ENCODE results near the gene CLEC2D. TPM values are rescaled to one million over a fixed set of nuclear protein-coding genes. Genes with fewer than 3 reads are reported as not detected.
"Not testable (repeated sequence)": the region's sequence is repeated elsewhere in the genome, so short reads cannot be mapped to it uniquely, and the experiment has no call there.

CLEC2D gene
- total RNA-seq, 1 donor, result 9.4 TPM

GRCh38 chr12:9669019-9669326 is 540 bp upstream of the CLEC2D start:
- no peaks in the 10 kb centered on the region for H4K20me1 ChIP-seq (ENCODE audit: insufficient read depth, low read length)
- no peaks in the 10 kb centered on the region for H3K27me3 ChIP-seq (ENCODE audit: insufficient read depth, low read length)
- no peaks in the 10 kb centered on the region for H3K36me3 ChIP-seq (ENCODE audit: insufficient read depth, low read length)
- H3K4me2 ChIP-seq (ENCODE audit: insufficient read depth, low read length), result no peak overlapping the region
- peaks cover 23% of the 10 kb centered on the region for H3K4me1 ChIP-seq (ENCODE audit: insufficient read depth, low read length)
- no peak overlapping the region for H3K4me3 ChIP-seq (ENCODE audit: insufficient read depth, low read length)
- H3K79me2 ChIP-seq (ENCODE audit: insufficient read depth, low read length), result no peaks in the 10 kb centered on the region
- H3K9me3 ChIP-seq (ENCODE audit: low read depth, low read length), result no peaks in the 10 kb centered on the region
- no peak overlapping the region for H2AFZ ChIP-seq (ENCODE audit: low read length)
- TF ChIP-seq CTCF (IDR thresholded peaks at IDR 0.05; ENCODE audit: extremely low read depth, low read depth, low read length), result no peak
- H3K27ac ChIP-seq (ENCODE audit: low read depth, low read length), result no peak overlapping the region
- DNase-seq (ENCODE audit: insufficient read length, low spot score, missing footprints), result no peak

- H3K27ac ChIP-seq (ENCODE audit: low read depth, low read length); DNase-seq (ENCODE audit: insufficient read length, low spot score, missing footprints); H3K27me3 ChIP-seq (ENCODE audit: insufficient read depth, low read length); H3K36me3 ChIP-seq (ENCODE audit: insufficient read depth, low read length); H4K20me1 ChIP-seq (ENCODE audit: insufficient read depth, low read length); H3K9me3 ChIP-seq (ENCODE audit: low read depth, low read length); H3K4me3 ChIP-seq (ENCODE audit: insufficient read depth, low read length); H3K4me2 ChIP-seq (ENCODE audit: insufficient read depth, low read length); H3K79me2 ChIP-seq (ENCODE audit: insufficient read depth, low read length); H2AFZ ChIP-seq (ENCODE audit: low read length): not testable (repeated sequence)
- peaks cover 26% of the 10 kb centered on the region for H3K4me1 ChIP-seq (ENCODE audit: insufficient read depth, low read length)
Observed at GRCh38 chr12:9672340-9672739, 2.8 kb downstream of the CLEC2D start.

GRCh38 chr12:9673404-9674225 is 4.1 kb downstream of the CLEC2D start:
- Histone ChIP-seq H3K4me2 (ENCODE audit: insufficient read depth, low read length) (peak overlapping the region; percentile 50), H3K36me3 (ENCODE audit: insufficient read depth, low read length) (no peaks in the 10 kb centered on the region), H3K27ac (ENCODE audit: low read depth, low read length) (peak overlapping the region; percentile 50), H3K4me3 (ENCODE audit: insufficient read depth, low read length) (no peak overlapping the region), H3K27me3 (ENCODE audit: insufficient read depth, low read length) (no peaks in the 10 kb centered on the region), H3K79me2 (ENCODE audit: insufficient read depth, low read length) (no peaks in the 10 kb centered on the region), H2AFZ (ENCODE audit: low read length) (peak overlapping the region; percentile 49), H3K4me1 (ENCODE audit: insufficient read depth, low read length) (peaks cover 16% of the 10 kb centered on the region), H3K9me3 (ENCODE audit: low read depth, low read length) (no peaks in the 10 kb centered on the region), H4K20me1 (ENCODE audit: insufficient read depth, low read length) (no peaks in the 10 kb centered on the region)
- TF ChIP-seq CTCF (IDR thresholded peaks at IDR 0.05; ENCODE audit: extremely low read depth, low read depth, low read length), result no peak
- peak; percentile 91 for DNase-seq (ENCODE audit: insufficient read length, low spot score, missing footprints)

- Histone ChIP-seq H3K27me3 (ENCODE audit: insufficient read depth, low read length) (no peaks in the 10 kb centered on the region), H2AFZ (ENCODE audit: low read length) (no peak overlapping the region), H3K4me2 (ENCODE audit: insufficient read depth, low read length) (peak overlapping the region; percentile 50)
Observed at GRCh38 chr12:9674226-9674590, 4.7 kb downstream of the CLEC2D start.

GRCh38 chr12:9682508-9682907 is 13.0 kb downstream of the CLEC2D start:
- H3K36me3 ChIP-seq (ENCODE audit: insufficient read depth, low read length); H3K27ac ChIP-seq (ENCODE audit: low read depth, low read length); H3K4me2 ChIP-seq (ENCODE audit: insufficient read depth, low read length); DNase-seq (ENCODE audit: insufficient read length, low spot score, missing footprints); H3K79me2 ChIP-seq (ENCODE audit: insufficient read depth, low read length); H3K27me3 ChIP-seq (ENCODE audit: insufficient read depth, low read length); H2AFZ ChIP-seq (ENCODE audit: low read length); H4K20me1 ChIP-seq (ENCODE audit: insufficient read depth, low read length); H3K9me3 ChIP-seq (ENCODE audit: low read depth, low read length); H3K4me1 ChIP-seq (ENCODE audit: insufficient read depth, low read length); H3K4me3 ChIP-seq (ENCODE audit: insufficient read depth, low read length): not testable (repeated sequence)

More at GRCh38 chr12:9674226-9674590, 4.7 kb downstream of the CLEC2D start:
- H3K79me2 ChIP-seq (ENCODE audit: insufficient read depth, low read length), result no peaks in the 10 kb centered on the region
- H4K20me1 ChIP-seq (ENCODE audit: insufficient read depth, low read length), result no peaks in the 10 kb centered on the region
- no peaks in the 10 kb centered on the region for H3K36me3 ChIP-seq (ENCODE audit: insufficient read depth, low read length)
- peaks cover 16% of the 10 kb centered on the region for H3K4me1 ChIP-seq (ENCODE audit: insufficient read depth, low read length)
- no peak for TF ChIP-seq CTCF (IDR thresholded peaks at IDR 0.05; ENCODE audit: extremely low read depth, low read depth, low read length)
- H3K27ac ChIP-seq (ENCODE audit: low read depth, low read length), result peak overlapping the region; percentile 15
- no peak overlapping the region for H3K4me3 ChIP-seq (ENCODE audit: insufficient read depth, low read length)
- no peak for DNase-seq (ENCODE audit: insufficient read length, low spot score, missing footprints)
- no peaks in the 10 kb centered on the region for H3K9me3 ChIP-seq (ENCODE audit: low read depth, low read length)

- H3K4me3 ChIP-seq (ENCODE audit: insufficient read depth, low read length), result not testable (repeated sequence)
Observed at GRCh38 chr12:9682949-9683348, 13.4 kb downstream of the CLEC2D start.

GRCh38 chr12:9685366-9685765 is 15.9 kb downstream of the CLEC2D start:
- not testable (repeated sequence) for H3K27ac ChIP-seq (ENCODE audit: low read depth, low read length); H3K36me3 ChIP-seq (ENCODE audit: insufficient read depth, low read length); H3K4me1 ChIP-seq (ENCODE audit: insufficient read depth, low read length); H2AFZ ChIP-seq (ENCODE audit: low read length); H3K4me2 ChIP-seq (ENCODE audit: insufficient read depth, low read length); H3K27me3 ChIP-seq (ENCODE audit: insufficient read depth, low read length); DNase-seq (ENCODE audit: insufficient read length, low spot score, missing footprints); H3K79me2 ChIP-seq (ENCODE audit: insufficient read depth, low read length); H3K9me3 ChIP-seq (ENCODE audit: low read depth, low read length); H4K20me1 ChIP-seq (ENCODE audit: insufficient read depth, low read length); H3K4me3 ChIP-seq (ENCODE audit: insufficient read depth, low read length)

More at GRCh38 chr12:9682949-9683348, 13.4 kb downstream of the CLEC2D start:
- not testable (repeated sequence) for DNase-seq (ENCODE audit: insufficient read length, low spot score, missing footprints); H3K4me2 ChIP-seq (ENCODE audit: insufficient read depth, low read length); H3K27me3 ChIP-seq (ENCODE audit: insufficient read depth, low read length); H3K9me3 ChIP-seq (ENCODE audit: low read depth, low read length); H4K20me1 ChIP-seq (ENCODE audit: insufficient read depth, low read length); H2AFZ ChIP-seq (ENCODE audit: low read length); H3K27ac ChIP-seq (ENCODE audit: low read depth, low read length); H3K4me1 ChIP-seq (ENCODE audit: insufficient read depth, low read length); H3K36me3 ChIP-seq (ENCODE audit: insufficient read depth, low read length); H3K79me2 ChIP-seq (ENCODE audit: insufficient read depth, low read length)
